Small intestine (tissue), 7 donors: Measurements from ENCODE around the gene IL22RA1. TPM values are rescaled to one million over a fixed set of nuclear protein-coding genes. Genes with fewer than 3 reads are reported as not detected.

Experiments used
- DNase-seq, 2 donors: peaks; one replicate each; pipeline versions ENCODE4 v3.0.0 to v3.0.0-alpha.2; 2013
- FAIRE-seq: peaks from 2 replicates; lab custom pipeline; 2012; peaks lifted over from hg19 to GRCh38; lab: Jason Lieb, UNC
- H3K27ac ChIP-seq, 3 donors: one replicate each; pipeline ENCODE4 v1.5.1; 2013; ENCODE audit warnings: low read length in 2 of 3, mild to moderate bottlenecking in 2 of 3, control low read depth in 1 of 3, inconsistent platforms in 1 of 3, low read depth in 1 of 3, moderate library complexity in 1 of 3
- H3K27me3 ChIP-seq, 3 donors: one replicate each; pipeline ENCODE4 v1.6.1; 2013; ENCODE audit warnings: low read length in 3 of 3, inconsistent platforms in 1 of 3; ENCODE audit not compliant: control insufficient read depth in 3 of 3, insufficient read depth in 3 of 3
- H3K36me3 ChIP-seq, 3 donors: one replicate each; pipeline ENCODE4 v1.6.1; 2013; ENCODE audit warnings: low read length in 3 of 3, inconsistent platforms in 1 of 3, low read depth in 1 of 3, mild to moderate bottlenecking in 1 of 3, moderate library complexity in 1 of 3; ENCODE audit not compliant: control insufficient read depth in 3 of 3, insufficient read depth in 2 of 3
- H3K4me1 ChIP-seq, 3 donors: one replicate each; pipeline ENCODE4 v1.6.1; 2013; ENCODE audit warnings: low read length in 2 of 3, inconsistent platforms in 1 of 3, low read depth in 1 of 3, mild to moderate bottlenecking in 1 of 3, moderate library complexity in 1 of 3; ENCODE audit not compliant: control insufficient read depth in 3 of 3, insufficient read depth in 2 of 3
- H3K4me3 ChIP-seq, 3 donors: one replicate each; pipeline ENCODE4 v1.5.1; 2013; ENCODE audit warnings: low read length in 3 of 3, control low read depth in 1 of 3, inconsistent platforms in 1 of 3, low read depth in 1 of 3, mild to moderate bottlenecking in 1 of 3, moderate library complexity in 1 of 3
- H3K9me3 ChIP-seq, 2 donors: one replicate each; pipeline ENCODE4 v1.6.1; 2013; ENCODE audit warnings: low read depth in 1 of 2, low read length in 1 of 2; ENCODE audit not compliant: control insufficient read depth in 2 of 2, insufficient read depth in 1 of 2
- WGBS, 3 donors: extraction: QIAGEN DNeasy Blood & Tissue Kit; methylation state at CpG; one replicate each; pipeline ENCODE4 v1.1.7; 2013; 5-methylcytosine and 5-hydroxymethylcytosine counted together
- polyA plus RNA-seq, 4 donors: library from polyadenylated mRNA; stranded (reverse) in 3 of 4; unstranded in 1 of 4; fragments of 200-250 nt in 3 of 4; fragments of 120-200 nt in 1 of 4; gene quantifications; one replicate each; pipeline versions ENCODE4 v1.2.1 to v1.2.3, GENCODE V29; 2013
- donor health status: healthy with polysubstance abuse.
- donor health status: control.
- donor health status: control.
- donor health status: Bipolar disorder and iron deficiency.
- donor health status: healthy.

IL22RA1 gene
- polyA plus RNA-seq, 4 donors: 16.3 to 131 (median 25.2) TPM

DNA sequence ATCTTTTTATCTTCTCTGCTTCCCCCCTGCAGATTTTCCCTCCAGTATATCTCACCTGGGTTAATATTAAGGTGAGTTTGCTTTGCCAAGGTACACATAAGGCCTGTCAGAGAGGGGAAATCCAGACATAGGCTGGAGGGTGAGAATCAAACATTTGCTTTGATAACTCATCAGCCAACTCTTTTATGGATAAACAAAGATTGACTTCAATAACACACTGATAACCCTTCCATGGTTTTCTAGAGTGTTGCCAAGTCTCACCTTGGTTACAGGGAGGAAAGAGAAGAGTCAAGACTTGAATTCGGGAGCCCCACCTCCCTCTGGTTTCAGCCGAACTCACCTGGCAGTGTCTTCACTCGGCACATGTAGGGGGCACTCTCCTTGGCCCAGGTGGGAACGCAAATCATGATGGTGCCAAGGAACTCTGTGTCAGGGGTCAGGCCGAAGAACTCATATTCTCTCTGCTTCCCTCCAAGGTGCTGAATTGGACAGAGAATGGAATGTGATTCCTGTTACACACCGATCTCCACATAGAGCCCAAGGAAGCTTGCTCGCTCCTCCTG is 15.1 kb downstream of the IL22RA1 start:
- WGBS, 3 donors: 60 to 83% (median 74%) methylated on average over 7 of the region's 7 CpGs
- Histone ChIP-seq H3K27me3 (no peaks in the 10 kb centered on the region), H3K36me3 (peaks cover 5 to 77% (median 26%) of the 10 kb centered on the region in 3 donors), H3K4me3 (no peak overlapping the region), H3K9me3 (peaks cover 0 to 7% of the 10 kb centered on the region in 2 donors), H3K27ac (no peak overlapping the region), H3K4me1 (no peaks in the 10 kb centered on the region)
- no peak for FAIRE-seq
- no peak for DNase-seq

DNA sequence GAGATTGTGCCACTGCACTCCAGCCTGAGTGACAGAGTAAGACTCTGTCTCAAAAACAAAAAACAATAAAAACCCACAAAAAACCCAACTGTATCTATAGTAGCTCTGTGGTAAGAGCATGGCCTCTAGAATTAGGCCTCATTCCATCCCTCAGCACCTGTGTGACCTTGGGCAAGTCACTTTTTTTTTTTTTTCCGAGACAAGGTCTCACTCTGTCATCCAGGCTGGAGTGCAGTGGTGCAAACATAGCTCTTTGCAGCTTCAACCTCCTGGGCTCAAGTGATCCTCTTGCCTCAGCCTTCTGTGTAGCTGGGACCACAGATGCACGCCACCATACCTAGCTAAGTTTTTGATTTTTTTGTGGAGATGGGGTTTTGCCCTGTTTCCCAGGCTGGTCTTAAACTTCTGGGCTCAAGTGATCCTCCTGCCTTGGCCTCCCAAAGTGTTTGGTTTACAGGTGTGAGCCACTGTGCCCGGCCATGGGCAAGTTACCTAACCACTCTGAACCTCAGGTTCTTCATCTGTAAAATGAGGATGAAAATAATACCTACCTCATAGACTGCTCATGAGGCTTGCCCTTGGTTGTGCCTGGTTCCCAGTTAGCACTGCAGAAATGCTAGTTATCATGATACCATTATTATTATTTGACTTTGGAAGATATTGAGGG is 15.7 kb downstream of the IL22RA1 start:
- H3K27me3 ChIP-seq: no peaks in the 10 kb centered on the region
- DNase-seq (no peak), FAIRE-seq (no peak)
- no peaks in the 10 kb centered on the region for H3K4me1 ChIP-seq
- WGBS, 3 donors: 61 to 84% (median 83%) methylated on average over 3 of the region's 3 CpGs
- no peak overlapping the region for H3K4me3 ChIP-seq
- no peak overlapping the region for H3K27ac ChIP-seq
- peaks cover 0 to 7% of the 10 kb centered on the region in 2 donors for H3K9me3 ChIP-seq
- peaks cover 5 to 77% (median 26%) of the 10 kb centered on the region in 3 donors for H3K36me3 ChIP-seq

DNA sequence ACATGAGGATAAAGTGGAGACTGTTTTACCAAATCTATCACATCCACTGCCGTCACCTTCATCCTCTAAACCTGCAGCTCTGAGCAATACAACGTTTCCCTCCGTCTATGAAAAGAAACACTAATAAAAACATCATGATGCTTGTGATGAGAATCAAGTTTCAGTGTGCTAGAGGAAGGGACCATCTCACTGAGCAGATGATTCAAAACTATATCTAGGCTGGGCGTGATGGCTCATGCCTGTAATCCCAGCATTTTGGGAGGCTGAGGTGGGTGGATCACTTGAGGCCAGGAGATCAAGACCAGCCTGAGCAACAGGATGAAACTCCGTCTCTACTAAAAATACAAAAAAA is 16.3 kb downstream of the IL22RA1 start:
- Histone ChIP-seq H3K36me3 (peaks cover 4 to 76% (median 24%) of the 10 kb centered on the region in 3 donors), H3K27ac (no peak overlapping the region), H3K27me3 (no peaks in the 10 kb centered on the region), H3K9me3 (peaks cover 0 to 7% of the 10 kb centered on the region in 2 donors), H3K4me3 (no peak overlapping the region), H3K4me1 (peaks cover 0 to 5% (median 0%) of the 10 kb centered on the region in 3 donors)
- DNase-seq (no peak), FAIRE-seq (no peak)
- WGBS, 3 donors: 77 to 84% (median 82%) methylated on average over 5 of the region's 5 CpGs

DNA sequence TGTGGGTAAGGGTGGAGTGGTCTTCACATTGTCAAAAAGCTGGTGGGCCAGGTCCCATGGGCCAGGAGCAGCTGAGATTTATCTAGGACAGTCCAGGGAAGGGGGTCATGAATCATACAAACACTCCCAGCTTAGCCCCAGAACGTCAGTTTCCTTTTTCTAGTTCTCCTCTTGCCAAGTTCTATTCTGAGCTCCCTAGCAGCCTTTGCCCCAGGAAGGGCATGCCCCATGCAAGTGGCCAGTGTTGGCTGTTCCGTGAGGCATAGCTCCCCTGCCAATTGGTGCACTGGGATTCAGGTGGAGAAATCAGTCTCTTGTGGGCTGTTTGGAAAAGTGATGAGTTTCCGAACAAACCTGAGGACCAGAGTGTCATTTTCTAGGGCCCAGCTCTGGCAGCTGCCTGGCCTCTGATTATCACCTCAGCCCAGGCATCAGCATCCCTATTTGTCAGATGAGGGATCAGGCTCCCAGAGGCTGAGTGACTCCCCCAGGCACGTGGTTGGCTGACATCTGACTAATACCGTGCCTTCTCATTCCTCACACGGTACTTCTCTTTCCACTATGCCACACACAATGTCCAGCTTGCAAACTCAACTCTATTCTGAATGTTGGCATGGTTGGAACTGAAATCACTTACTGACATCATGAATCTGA is 16.8 kb downstream of the IL22RA1 start:
- Histone ChIP-seq H3K27me3 (no peaks in the 10 kb centered on the region), H3K9me3 (peaks cover 0 to 7% of the 10 kb centered on the region in 2 donors), H3K4me1 (peaks cover 0 to 10% (median 0%) of the 10 kb centered on the region in 3 donors), H3K4me3 (no peak overlapping the region), H3K36me3 (peaks cover 2 to 80% (median 26%) of the 10 kb centered on the region in 3 donors), H3K27ac (no peak overlapping the region)
- FAIRE-seq (no peak), DNase-seq (no peak)
- WGBS, 3 donors: 46 to 71% (median 54%) methylated on average over 6 of the region's 6 CpGs

DNA sequence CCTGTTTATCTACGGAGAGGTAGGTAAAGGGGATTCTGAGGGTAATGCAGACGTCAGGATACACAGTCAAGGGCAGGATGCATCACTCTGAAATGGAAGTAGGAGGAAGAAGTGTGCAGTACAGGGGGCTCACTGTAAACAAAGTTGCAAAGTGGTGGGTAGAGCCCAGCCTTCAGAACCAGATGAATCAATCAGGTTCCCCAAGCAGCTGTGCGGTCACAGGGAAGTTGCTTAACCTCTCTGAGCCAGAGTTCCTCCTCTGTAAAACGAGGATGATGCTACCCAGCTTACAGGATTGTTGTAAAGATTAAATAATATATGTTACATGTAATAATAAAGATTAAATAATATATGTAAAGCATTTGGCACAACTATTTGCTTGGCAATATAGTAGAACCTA is 17.5 kb downstream of the IL22RA1 start:
- H3K27me3 ChIP-seq: no peaks in the 10 kb centered on the region
- H3K36me3 ChIP-seq: peaks cover 2 to 83% (median 26%) of the 10 kb centered on the region in 3 donors
- no peak overlapping the region for H3K27ac ChIP-seq
- WGBS, 3 donors: 72 to 93% (median 78%) methylated on average over 4 of the region's 4 CpGs
- peaks cover 0 to 17% (median 0%) of the 10 kb centered on the region in 3 donors for H3K4me1 ChIP-seq
- FAIRE-seq (no peak), DNase-seq (no peak)
- no peak overlapping the region for H3K4me3 ChIP-seq
- peaks cover 0 to 3% of the 10 kb centered on the region in 2 donors for H3K9me3 ChIP-seq

DNA sequence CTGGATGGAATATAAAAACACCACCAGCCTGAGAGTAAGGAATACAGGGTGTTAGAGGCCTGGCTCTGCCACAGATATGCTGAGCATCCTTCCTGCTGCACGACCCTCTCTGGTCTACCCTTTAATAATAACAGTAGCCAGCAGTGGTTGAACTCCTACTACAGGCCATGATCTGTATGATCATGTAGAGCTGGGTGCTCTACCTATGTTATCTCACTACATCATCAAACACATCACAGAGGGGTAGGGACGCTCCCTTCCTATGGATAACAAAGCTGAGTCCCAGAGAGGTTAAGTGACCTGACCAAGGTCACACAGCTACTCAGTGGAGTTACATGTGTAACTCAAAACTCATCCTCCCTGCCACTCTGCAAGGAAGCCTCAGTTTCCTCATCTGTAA is 18.0 kb downstream of the IL22RA1 start:
- FAIRE-seq (no peak), DNase-seq (no peak)
- Histone ChIP-seq H3K27ac (no peak overlapping the region), H3K27me3 (no peaks in the 10 kb centered on the region), H3K36me3 (peaks cover 2 to 81% (median 23%) of the 10 kb centered on the region in 3 donors), H3K4me3 (no peak overlapping the region), H3K4me1 (peaks cover 0 to 21% (median 0%) of the 10 kb centered on the region in 3 donors), H3K9me3 (no peaks in the 10 kb centered on the region)
- 65 to 83% (median 79%) methylated on average over 2 of the region's 2 CpGs for WGBS, 3 donors

DNA sequence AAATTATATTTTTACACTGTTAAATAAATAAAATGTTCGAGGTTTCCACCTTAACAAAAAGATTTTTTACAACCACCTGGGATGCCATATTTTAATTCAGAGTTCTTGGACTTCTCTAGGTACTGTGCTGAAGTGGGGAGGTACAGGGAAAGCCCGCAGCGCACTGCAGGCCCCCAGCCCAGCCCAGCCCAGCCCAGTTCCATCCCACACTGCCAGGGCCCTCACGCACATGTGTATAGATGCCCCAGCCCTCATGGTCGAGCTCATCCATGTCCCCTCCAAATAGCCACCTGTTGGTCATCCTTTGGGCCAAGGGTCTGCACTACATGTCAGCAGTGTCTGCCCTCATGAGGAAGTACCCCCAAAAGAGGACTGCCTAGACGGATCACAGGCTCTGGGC is 19.3 kb downstream of the IL22RA1 start:
- Histone ChIP-seq H3K4me1 (peaks cover 0 to 35% (median 10%) of the 10 kb centered on the region in 3 donors), H3K27me3 (no peaks in the 10 kb centered on the region), H3K27ac (no peak overlapping the region), H3K9me3 (no peaks in the 10 kb centered on the region), H3K36me3 (peaks cover 2 to 84% (median 20%) of the 10 kb centered on the region in 3 donors), H3K4me3 (no peak overlapping the region)
- FAIRE-seq (no peak), DNase-seq (no peak)
- 87 to 90% (median 89%) methylated on average over 6 of the region's 6 CpGs for WGBS, 3 donors

DNA sequence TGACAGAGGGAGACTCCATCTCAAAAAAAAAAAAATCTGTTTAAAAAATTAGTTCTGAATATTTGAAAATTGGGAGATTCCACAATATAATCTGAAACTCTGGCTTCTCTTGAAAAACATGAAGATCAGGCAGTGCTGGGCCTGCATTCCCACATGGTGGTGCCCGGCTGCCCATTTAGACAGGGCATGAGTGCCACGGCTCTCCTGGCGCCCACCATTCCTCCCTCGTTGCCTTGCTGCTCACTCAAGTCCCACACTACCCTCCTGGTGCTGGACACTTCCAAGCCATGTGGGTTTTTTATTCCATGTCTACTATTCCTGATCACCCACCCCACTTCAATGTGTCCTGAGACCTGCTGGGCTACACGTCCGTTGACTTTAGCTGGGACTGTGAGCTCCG is 20.2 kb downstream of the IL22RA1 start:
- 90 to 95% (median 91%) methylated on average over 7 of the region's 7 CpGs for WGBS, 3 donors
- DNase-seq (no peak), FAIRE-seq (no peak)
- H3K27me3 ChIP-seq: no peaks in the 10 kb centered on the region
- peaks cover 2 to 77% (median 12%) of the 10 kb centered on the region in 3 donors for H3K36me3 ChIP-seq
- H3K4me3 ChIP-seq: no peak overlapping the region
- H3K27ac ChIP-seq: no peak overlapping the region
- peaks cover 0 to 43% (median 13%) of the 10 kb centered on the region in 3 donors for H3K4me1 ChIP-seq
- H3K9me3 ChIP-seq: no peaks in the 10 kb centered on the region
